Measurements from ENCODE around the gene E2F3.
"Not testable (repeated sequence)": the region's sequence is repeated elsewhere in the genome, so short reads cannot be mapped to it uniquely, and the experiment has no call there.

Gene E2F3

GRCh38 chr6:20433929-20434328 lies 32.2 kb downstream of the E2F3 start:
- DNase-seq (ENCODE audit: low spot score), result no peak

DNA sequence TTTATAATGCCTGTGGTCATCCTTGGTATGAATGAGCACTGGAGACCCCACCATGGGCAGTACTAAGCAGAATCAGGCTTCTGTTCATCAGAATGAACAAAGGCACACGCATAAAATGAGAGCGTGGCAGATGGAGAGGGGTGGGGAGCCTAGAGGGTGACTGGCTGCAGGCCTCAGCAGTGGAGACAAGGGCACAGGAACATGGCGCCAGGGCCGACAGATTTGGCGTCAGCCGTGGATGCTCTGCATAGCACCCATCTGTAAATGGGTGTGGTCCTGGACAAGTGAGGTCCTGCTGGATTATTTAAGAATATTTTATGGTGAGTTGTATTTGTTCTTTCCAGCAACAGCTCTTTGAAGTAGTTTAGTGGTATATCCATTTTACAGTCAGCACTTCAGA lies 33.1 kb downstream of the E2F3 start:
- DNase-seq (ENCODE audit: low spot score), result no peak

- DNase-seq (ENCODE audit: low spot score), result no peak
Observed at GRCh38 chr6:20436719-20437118, 35.0 kb downstream of the E2F3 start.

- no peak for DNase-seq (ENCODE audit: low spot score)
Observed at GRCh38 chr6:20437639-20438038, 36.0 kb downstream of the E2F3 start.

DNA sequence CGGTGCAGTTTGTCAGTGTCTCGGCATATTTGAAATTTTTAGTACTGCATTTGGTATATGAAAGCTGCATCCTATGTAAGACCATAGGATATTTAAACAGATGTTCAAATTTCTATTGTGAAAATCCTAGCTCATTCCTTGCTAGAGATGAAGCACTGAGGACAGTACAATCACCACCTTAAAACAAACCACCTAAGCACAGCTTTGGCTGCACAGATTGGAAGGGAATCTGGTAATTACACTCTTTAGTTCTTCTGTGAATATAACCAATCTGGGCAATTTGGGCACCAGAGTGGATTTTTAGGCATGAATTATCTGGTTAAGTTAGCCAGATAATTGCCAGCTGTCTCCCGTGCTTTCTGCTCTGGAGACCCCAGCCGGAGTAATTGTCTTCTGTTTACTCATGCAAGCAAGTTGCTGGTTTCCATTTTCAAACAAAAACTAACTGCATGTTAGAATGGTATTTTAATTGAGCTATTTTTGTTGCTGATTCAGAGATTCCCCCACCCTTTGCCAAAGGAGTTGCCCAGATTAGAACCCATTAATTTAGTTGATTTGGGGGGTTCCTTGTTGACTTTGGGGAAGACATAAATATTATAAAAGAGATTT lies 36.9 kb downstream of the E2F3 start:
- DNase-seq (ENCODE audit: low spot score), result no peak

DNA sequence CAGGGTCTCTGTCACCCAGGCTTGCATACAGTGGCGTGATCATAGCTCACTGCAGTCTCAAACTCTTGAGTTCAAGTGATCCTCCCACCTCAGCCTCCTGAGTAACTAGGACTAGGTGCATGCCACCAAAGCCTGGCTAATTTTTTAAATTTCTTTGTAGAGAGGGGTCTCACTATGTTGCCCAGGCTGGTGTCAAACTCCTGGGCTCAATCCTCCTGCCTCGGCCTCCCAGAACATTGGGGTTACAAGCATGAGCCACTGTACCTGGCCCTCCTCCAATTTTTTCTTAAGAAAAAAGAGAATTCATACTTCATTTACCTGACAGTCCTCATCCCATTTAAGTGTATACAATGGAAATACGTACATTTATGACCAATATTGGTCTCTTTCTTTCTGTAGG lies 37.9 kb downstream of the E2F3 start:
- no peak for DNase-seq (ENCODE audit: low spot score)

DNA sequence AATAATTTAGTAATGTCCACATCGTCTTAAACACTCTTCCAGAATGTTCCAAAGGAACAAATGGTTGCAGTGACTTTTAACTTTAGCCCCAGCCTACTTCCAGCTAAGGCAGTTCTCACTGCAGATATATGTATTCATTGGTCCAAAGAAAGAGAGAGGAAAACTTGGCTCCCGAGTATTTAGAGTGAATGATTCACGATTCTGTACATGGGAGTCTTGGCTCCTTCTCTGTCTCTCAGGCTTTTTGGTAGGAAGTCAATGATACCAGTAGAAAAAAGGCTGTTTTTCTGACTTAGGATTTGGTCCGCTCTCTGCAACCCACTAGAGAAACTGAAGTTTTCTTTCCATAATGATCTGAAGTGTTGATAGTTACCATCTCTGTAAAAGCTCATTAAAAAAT lies 38.6 kb downstream of the E2F3 start:
- DNase-seq (ENCODE audit: low spot score), result no peak

GRCh38 chr6:20441236-20441635 lies 39.6 kb downstream of the E2F3 start:
- DNase-seq (ENCODE audit: low spot score), result no peak

GRCh38 chr6:20441921-20442320 lies 40.2 kb downstream of the E2F3 start:
- no peak for DNase-seq (ENCODE audit: low spot score)

GRCh38 chr6:20444786-20445271 lies 43.1 kb downstream of the E2F3 start:
- DNase-seq (ENCODE audit: low spot score), result no peak

DNA sequence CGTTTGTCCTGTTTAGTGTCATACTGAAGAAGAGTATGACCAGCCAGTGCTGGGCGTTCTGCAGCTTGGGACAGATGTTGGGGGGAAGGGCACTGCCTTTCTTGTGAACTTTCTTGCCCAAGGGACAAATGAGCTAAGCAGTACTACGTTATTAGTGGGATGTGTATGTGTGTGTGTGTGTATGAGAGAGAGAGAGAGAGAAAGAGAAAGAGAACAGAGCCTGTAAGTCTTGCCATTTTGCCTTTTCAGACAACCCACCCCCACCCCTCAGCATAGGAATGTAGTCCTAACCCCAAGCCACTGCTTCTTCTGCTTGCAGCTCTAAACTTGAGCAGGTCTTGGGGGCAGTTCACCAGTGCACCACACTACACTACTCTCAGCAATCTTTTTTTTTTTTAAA lies 45.5 kb downstream of the E2F3 start:
- DNase-seq (ENCODE audit: low spot score), result no peak

DNA sequence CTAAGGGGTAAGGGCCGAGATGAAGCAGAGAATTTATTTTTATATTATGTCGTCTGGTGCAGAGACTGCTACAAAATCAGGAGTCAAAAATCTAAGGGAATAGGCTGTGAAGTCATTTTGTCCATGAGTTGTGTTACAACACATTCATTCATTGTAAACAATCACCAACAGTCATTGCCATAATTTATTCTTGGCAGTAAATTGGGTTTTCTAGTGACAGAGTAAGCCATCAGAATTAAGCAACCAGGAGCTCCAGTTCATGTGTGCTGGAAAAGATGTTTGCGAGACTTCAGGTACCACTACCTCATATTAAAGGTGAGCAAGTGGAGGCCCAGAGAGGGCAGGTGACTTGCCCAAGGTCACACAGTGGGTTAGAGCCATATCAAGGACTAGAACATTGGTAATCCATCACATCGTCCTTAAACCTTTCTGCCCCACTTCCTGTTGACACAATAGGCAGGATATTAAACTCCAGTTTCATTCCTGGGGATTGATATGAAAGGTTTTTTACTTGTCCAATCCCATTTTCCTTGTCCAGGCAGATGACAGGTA lies 46.0 kb downstream of the E2F3 start:
- DNase-seq (ENCODE audit: low spot score), result no peak

- DNase-seq (ENCODE audit: low spot score), result no peak
Observed at GRCh38 chr6:20448828-20449227, 47.1 kb downstream of the E2F3 start.

- DNase-seq (ENCODE audit: low spot score), result no peak
Observed at GRCh38 chr6:20454204-20454824, 52.6 kb downstream of the E2F3 start.

DNA sequence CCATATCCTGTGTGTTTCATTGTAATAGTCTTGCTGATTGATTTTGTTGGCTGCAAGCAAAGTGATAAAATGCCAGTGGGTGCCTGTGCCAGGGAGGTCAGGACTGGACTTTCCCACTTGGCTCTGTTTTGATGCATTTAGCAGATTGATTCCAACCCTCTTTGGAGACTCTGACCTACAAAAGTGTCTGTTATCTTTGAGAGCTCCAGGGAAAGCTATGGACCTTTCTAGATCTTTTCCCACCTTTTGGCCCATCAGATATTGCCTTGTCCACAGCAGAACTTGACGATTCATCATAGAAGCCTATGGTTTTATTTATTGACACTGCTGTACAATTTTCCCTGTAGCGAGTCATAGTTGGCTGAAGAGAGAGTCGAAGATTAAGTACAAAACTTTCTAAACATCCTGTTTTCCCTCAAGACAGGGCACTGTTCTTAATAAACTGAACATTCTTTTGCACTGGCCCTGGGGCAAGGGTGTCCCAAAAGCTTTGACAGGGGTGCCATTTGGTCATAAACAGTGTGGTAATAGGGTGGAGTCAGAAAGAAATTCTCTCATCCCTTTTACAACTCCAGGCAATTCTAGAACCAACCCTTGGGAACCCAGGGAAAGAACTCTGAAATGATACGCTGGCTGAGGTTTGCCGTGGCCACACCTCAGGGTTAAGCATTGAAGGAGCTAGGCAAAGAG lies 53.7 kb downstream of the E2F3 start:
- no peak for DNase-seq (ENCODE audit: low spot score)

DNA sequence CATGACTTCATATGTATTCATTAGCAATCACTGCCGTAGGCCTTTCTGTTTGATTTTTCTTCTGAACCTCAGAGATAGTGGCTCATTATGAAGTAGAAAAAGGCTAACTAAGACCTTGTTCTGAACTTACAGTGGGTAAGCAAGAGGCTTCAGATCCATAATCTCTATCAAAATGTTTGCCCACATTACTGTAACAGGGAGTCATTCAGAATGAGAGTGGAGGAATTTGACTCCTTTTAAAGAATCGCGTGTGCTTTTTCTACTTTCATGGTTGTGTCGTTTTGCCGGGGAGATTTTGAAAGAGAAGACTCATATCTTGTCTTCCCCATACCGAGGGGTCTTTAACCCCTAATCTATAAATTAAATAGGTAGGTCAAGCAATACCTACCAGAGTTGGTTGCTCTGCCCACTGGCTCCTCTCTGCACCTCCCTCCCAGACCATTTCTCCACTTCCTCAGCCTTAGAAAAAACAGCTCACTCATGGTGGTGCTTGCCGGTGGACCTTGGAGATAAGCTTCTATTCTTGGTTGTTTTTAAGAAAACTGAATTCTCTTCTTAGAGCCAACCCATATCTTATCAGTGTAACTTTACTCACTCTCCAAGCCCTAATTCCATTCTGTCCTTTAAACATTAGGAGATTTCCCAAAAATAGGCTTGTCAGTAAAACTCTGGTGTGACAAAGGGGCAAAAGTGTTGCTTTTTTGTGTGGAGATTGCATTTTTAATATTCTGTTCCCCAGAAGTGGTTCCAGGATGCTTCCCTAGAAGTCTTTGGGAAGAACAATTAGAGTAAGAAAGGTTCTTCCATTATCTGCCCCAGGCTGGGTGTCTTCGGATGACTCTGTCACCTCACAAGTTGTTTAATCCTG lies 56.6 kb downstream of the E2F3 start:
- DNase-seq (ENCODE audit: low spot score), result no peak

DNA sequence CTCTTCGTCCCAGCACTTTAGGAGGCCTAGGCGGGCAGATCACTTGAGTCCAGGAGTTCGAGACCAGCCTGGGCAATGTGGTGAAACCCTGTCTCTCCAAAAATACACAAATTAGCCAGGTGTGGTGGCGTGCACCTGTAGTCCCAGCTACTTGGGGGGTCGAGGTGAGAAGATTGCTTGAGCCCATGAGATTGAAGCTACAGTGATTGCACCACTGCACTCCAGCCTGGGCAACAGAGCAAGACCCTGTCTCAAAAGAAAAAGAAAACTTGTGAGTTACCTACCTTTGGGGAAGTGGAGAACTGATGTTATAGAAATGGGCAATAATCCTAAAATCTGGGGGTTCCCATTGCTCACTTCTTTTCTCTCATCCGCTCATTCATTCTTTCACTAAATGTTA lies 58.0 kb downstream of the E2F3 start:
- DNase-seq (ENCODE audit: low spot score), result no peak

GRCh38 chr6:20461576-20461975 lies 59.9 kb downstream of the E2F3 start:
- no peak for DNase-seq (ENCODE audit: low spot score)

- no peak for DNase-seq (ENCODE audit: low spot score)
Observed at GRCh38 chr6:20463396-20463795, 61.7 kb downstream of the E2F3 start.

DNA sequence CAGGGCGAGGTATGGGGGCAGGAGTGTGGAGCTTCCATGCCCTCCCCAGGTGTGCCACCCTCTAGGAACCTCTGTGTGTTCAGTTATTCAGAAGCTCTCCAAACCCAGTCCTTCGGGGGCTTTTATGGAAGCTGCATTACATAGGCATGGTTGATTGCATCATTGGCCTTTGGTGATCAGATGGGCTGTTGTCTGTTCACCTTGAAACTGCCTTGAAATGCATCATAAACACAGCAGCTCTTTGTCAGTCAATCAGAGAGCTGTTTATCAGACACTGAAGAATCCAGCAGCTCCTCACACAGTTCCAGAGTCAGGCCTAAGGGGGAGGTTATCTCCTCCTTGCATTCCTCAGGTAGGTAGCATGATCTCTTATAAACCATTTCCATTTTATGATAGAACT lies 62.4 kb downstream of the E2F3 start:
- DNase-seq (ENCODE audit: low spot score), result no peak

- no peak for DNase-seq (ENCODE audit: low spot score)
Observed at GRCh38 chr6:20464847-20465246, 63.2 kb downstream of the E2F3 start.

GRCh38 chr6:20465616-20466015 lies 63.9 kb downstream of the E2F3 start:
- DNase-seq (ENCODE audit: low spot score), result not testable (repeated sequence)
